ENCODE data around the gene STIP1.

DNA sequence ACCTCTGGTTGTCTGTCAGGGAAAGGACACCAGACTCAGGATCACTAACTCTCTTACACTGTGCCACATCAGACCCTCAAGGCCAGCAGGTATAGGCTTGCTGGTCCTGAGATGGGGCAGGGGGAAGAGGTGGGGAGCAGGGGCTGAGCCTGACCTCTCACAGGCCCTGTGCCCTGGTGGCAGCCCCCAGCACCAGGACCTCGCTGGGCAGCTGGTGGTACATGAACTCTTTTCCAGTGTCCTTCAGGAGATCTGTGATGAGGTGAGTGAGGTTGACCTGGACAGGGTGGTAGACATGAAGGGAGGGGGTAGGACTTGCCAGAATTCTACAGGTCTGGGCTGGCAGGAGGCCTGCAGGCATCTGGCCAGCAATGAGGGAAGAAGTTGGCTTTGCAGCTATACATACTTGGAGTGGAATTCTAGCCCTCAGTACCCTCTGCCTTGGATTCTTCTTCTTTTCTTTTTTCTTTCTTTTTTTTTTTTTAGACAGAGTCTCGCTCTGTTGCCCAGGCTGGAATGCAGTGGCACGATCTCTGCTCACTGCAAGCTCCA is 41.5 kb downstream of the STIP1 start:
- no peak for TF ChIP-seq CTCF (conservative IDR thresholded peaks at IDR 0.05)
- no peak for TF ChIP-seq EZH2 (IDR thresholded peaks at IDR 0.05; ENCODE audit: low read depth)
